Dermis blood vessel endothelial cell (primary cell): ENCODE data around the gene CCSER1. TPM values are rescaled to one million over a fixed set of nuclear protein-coding genes. Genes with fewer than 3 reads are reported as not detected.
"Not testable (repeated sequence)": the region's sequence is repeated elsewhere in the genome, so short reads cannot be mapped to it uniquely, and the experiment has no call there.

Experiments
- DNase-seq: peaks from one replicate; pipeline ENCODE4 v3.0.0; 2010
- total RNA-seq: library from RNA; depleted of rRNA; stranded (reverse); fragments of >200 nt; gene quantifications from 2 replicates; pipeline ENCODE4 v1.2.3, GENCODE V29; 2014

CCSER1 gene
- total RNA-seq, 1 donor from 2014 or later, result 5.4 TPM

DNA sequence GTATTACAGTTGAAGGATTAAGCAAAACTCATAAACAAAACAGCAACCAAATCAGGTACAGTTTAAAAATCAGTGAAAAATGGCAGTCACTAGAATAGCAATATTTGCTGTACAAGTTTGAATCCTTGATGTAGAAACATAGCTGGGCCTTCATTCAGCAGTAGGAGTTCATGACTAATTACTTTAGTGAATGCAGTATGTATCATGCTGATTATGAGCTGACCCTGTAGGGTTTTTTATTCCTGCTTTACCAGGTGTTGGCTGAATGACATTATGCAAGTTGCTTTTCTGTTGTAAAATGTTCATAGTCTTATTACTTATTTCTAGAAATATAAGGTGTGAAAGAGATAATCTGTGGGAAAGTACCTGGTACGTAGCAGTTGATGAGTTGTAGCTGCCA lies 179.6 kb downstream of the CCSER1 start:
- DNase-seq, result no peak

DNA sequence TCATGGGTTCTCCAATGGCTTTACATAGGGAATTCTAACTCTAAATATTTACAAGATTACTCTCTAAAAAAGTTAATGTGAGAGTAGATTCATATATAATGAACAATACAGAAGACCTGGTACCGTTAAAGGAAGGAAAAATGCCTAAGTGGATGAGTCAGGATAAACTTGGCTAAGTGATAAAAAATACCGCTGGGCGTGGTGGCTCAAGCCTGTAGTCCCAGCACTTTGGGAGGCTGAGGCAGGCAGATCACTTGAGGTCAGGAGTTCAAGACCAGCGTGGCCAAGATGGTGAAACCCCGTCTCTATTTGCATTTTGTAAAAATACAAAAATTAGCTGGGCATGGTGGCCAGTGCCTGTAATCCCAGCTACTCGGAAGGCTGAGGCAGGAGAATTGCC lies 189.9 kb downstream of the CCSER1 start:
- DNase-seq, result peak; percentile 53

- DNase-seq, result peak; percentile 81
These were observed 190.6 kb downstream of the CCSER1 start for GRCh38 chr4:90317785-90318184.

GRCh38 chr4:90318193-90318592 lies 191.0 kb downstream of the CCSER1 start:
- peak; percentile 48 for DNase-seq

GRCh38 chr4:90328558-90328957 lies 201.4 kb downstream of the CCSER1 start:
- DNase-seq, result no peak

GRCh38 chr4:90330546-90330945 lies 203.4 kb downstream of the CCSER1 start:
- no peak for DNase-seq

DNA sequence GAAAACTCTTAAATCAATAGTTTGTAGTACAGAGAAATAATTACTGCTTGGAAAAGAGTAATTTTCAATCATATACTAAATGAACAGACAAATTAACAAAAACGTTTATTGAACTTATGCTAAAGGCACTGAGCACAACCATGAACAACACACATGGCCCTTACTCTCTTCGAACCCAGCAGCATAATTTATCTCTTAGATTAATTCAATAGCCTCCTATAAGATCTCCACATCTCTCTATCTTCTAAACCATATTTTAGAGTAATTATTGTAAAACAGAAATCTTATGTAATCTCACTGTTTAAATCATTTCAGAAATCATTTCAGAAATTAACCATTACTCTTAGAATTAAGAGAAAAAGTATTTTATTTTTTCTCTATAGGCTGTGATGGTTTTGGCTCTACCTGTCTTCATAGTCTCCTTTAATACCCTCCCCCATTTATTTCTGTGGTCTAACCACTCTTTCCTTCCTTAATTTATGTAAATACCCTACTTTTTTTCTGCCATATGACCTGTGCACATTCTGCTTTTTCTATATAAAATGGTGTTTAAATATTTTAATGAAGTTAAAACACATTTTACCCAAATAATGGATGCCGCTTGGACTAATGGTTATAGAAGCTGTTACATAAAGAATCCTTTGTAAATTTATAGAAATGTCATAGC lies 218.5 kb downstream of the CCSER1 start:
- DNase-seq, result no peak

GRCh38 chr4:90349636-90350035 lies 222.4 kb downstream of the CCSER1 start:
- DNase-seq, result no peak

DNA sequence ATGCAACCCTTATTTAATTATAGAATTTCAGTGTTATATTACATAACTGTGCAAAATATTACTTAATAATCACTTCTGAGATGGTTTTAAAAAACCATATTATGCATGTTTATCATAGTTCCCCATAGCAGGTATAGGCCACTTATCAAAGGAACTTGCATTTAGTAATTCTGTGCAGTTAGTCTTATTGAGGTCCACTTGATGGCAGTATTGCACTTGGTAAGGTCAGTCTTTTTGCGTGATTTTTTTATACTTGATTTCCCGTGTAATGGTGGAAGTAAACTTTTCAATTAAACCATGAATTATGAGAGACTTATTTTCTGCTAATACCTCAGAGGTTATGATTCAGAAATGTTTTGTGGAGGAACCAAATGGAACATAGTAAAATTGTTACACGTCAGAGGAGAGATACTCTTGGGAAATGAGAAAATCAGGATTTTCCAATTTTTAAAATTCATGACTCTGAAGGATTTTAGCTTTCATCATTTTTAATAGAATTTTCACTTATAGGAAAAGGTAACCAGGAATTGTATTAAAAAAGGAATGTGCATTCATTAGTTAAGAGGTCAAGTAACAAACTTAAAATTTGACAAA lies 230.0 kb downstream of the CCSER1 start:
- peak; percentile 73 for DNase-seq

GRCh38 chr4:90375081-90375480 lies 247.9 kb downstream of the CCSER1 start:
- no peak for DNase-seq

DNA sequence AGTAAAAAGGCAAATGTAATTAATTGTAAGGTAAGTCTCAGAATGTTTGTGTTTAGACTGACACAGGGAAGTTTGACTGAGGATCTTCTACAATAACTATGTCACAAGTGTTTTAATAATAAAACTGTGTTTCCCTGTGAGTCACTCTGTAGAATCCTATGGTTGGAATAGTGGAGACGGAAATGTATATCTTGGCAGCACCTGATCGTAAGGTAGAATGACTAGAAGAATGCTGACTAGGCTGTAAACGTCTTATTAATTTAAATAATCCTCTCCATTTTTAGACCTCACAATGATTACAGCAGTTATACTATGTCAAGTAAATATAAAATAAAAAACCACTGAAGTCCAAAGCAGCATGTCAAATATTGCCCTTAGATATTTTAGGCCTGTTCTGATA lies 266.0 kb downstream of the CCSER1 start:
- no peak for DNase-seq

- no peak for DNase-seq
These were observed 276.6 kb downstream of the CCSER1 start for GRCh38 chr4:90403781-90404180.

DNA sequence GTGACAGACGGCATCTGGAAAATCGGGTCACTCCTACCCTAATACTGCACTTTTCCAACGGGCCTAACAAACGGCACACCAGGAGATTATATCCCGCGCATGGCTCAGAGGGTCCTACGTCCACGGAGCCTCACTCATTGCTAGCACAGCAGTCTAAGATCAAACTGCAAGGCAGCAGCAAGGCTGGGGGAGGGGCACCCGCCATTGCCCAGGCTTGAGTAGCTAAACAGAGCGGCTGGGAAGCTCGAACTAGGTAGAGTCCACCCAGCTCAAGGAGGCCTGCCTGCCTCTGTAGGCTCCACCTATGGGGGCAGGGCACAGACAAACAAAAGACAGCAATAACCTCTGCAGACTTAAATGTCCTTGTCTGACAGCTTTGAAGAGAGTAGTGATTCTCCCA lies 280.7 kb downstream of the CCSER1 start:
- DNase-seq, result not testable (repeated sequence)

DNA sequence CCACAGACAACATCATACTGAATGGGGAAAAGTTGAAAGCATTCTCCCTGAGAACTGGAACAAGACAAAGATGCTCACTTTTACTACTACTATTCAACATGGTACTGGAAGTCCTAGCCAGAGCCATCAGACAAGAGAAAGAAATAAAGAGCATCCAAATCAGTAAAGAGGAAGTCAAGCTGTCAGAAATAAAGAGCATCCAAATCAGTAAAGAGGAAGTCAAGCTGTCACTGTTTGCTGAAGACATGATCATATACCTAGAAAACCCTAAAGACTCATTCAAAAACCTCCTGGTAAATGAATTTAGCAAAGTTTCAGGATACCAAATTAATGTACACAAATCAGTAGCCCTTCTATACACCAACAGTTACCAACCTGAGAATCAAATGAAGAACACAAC lies 285.6 kb downstream of the CCSER1 start:
- not testable (repeated sequence) for DNase-seq

GRCh38 chr4:90415116-90415515 lies 287.9 kb downstream of the CCSER1 start:
- no peak for DNase-seq

DNA sequence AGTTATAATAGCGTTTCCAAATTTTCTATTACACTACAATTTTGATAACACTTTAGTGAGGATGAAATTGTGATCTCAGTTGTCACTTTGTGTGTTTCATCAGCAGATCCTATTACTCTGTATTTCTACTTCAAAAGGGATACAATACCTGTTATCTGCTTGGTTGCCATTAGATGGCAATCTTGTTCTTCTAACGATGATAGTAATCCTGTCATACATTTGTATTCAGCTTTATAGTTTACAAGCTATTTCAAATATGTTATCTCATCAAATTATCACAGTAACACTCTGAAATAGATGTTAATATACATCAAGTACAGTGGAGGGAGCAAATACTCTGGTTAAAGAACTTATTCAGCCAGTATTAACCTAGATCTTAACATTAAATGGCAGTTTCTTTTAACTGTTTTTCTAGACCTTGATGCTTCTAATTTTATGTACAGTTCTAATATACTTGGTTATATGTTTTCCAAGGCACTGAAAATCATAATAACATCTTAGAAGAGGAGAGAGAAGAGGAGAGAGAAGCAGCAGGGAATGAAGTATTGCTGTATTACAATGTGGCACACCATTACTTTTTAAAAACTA lies 292.0 kb downstream of the CCSER1 start:
- peak; percentile 55 for DNase-seq

DNA sequence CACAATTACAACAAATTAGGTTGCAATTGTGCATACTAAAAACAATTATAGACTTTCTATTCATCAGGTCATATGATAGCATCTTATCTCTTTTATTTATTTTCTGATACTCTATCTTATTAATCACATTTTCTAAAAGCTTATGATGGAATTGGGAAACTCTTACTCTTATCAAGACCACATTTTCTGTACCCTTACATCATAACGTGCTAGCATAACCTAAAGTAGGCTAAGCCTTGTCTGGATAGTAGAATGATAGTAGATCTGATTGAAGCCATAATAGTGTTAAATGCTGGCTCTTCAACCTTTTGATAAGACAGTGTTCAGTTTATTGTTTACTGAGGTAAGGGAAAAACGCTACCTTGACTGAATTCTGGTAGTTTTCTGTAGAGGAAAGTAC lies 294.0 kb downstream of the CCSER1 start:
- no peak for DNase-seq

DNA sequence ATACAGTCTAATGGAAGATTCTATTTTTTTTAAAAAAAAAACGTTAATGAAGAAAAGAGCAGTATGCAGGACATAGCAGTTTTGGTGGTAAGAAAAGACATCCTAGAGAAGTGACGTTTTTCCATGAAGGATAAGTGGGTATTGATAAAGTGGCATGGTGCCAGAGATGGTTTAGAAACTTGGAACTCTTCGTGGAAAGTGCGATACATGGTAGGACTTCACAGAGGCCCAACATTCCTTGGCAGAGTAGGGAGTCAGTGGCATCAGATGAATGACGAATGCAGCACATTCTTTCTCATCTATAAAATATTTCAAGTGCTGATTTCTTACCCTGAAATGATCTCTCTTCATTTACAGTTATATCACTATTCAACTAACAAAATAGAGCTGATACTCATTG lies 298.7 kb downstream of the CCSER1 start:
- DNase-seq, result no peak

- DNase-seq, result no peak
These were observed 311.3 kb downstream of the CCSER1 start for GRCh38 chr4:90438522-90438921.

- no peak for DNase-seq
These were observed 314.6 kb downstream of the CCSER1 start for GRCh38 chr4:90441770-90442169.

- DNase-seq, result no peak
These were observed 315.4 kb downstream of the CCSER1 start for GRCh38 chr4:90442619-90443018.

- DNase-seq, result no peak
These were observed 316.0 kb downstream of the CCSER1 start for GRCh38 chr4:90443231-90443630.

GRCh38 chr4:90444904-90445303 lies 317.7 kb downstream of the CCSER1 start:
- DNase-seq, result no peak

- DNase-seq, result no peak
These were observed 318.2 kb downstream of the CCSER1 start for GRCh38 chr4:90445380-90445779.
